IMR-90 (cell line): ENCODE results near the gene HRH1. TPM values are rescaled to one million over a fixed set of nuclear protein-coding genes. Genes with fewer than 3 reads are reported as not detected.

Experiments used
- ATAC-seq: fragments of 200-7000 bp; cut with Tn5 transposase; 2 replicates; pipeline ENCODE4 v1.9.1; 2020; ENCODE audit warnings: low read depth, mild to moderate bottlenecking, moderate library complexity
- BruUV-seq: library from RNA; stranded (reverse); fragments of 400-500 nt; replicated peaks from 2 replicates; lab custom pipeline; 2021; lab: Mats Ljungman, UMichigan
- CTCF ChIA-PET: fragments of 300-600 bp; formaldehyde crosslinking; extraction: SDS; loops from one replicate; lab custom pipeline; 2021; ENCODE audit warnings: antibody characterized with exemption; lab: Yijun Ruan, JAX
- POLR2A ChIA-PET: fragments of 300-600 bp; sonication (Branson Sonifier 250); formaldehyde crosslinking; loops from one replicate; lab custom pipeline; 2022; ENCODE audit warnings: antibody characterized with exemption; ENCODE audit not compliant: unreplicated experiment; lab: Charles Lee
- DNase-seq: peaks from one replicate; pipeline ENCODE4 v3.0.0; 2013
- H2AFZ ChIP-seq: replicated peaks from 2 replicates; pipeline ENCODE3; 2013; ENCODE audit warnings: low read length, mild to moderate bottlenecking; ENCODE audit not compliant: poor library complexity
- H2AK5ac ChIP-seq: 2 replicates; pipeline ENCODE4 v1.6.1; 2013; ENCODE audit warnings: low read depth, low read length, inconsistent platforms
- H2AK9ac ChIP-seq: replicated peaks from 2 replicates; pipeline ENCODE3; 2013; ENCODE audit warnings: mild to moderate bottlenecking, low read depth, low read length, moderate library complexity; ENCODE audit not compliant: poor library complexity
- H2BK120ac ChIP-seq: 2 replicates; pipeline ENCODE4 v1.6.1; 2013; ENCODE audit warnings: low read depth, low read length, inconsistent platforms
- H2BK15ac ChIP-seq: 3 replicates; pipeline ENCODE4 v1.6.1; 2013; ENCODE audit warnings: low read depth, low read length, inconsistent platforms
- H2BK20ac ChIP-seq: 2 replicates; pipeline ENCODE4 v1.6.1; 2013; ENCODE audit warnings: low read depth, mild to moderate bottlenecking, inconsistent platforms, low read length, moderate library complexity
- H2BK5ac ChIP-seq: 2 replicates; pipeline ENCODE4 v1.6.1; 2013; ENCODE audit warnings: mild to moderate bottlenecking, low read depth, low read length, inconsistent platforms; ENCODE audit not compliant: poor library complexity, severe bottlenecking
- H3K14ac ChIP-seq: replicated peaks from 2 replicates; pipeline ENCODE4 v1.6.1; 2013; ENCODE audit warnings: low read depth, low read length, inconsistent platforms
- H3K18ac ChIP-seq: 2 replicates; pipeline ENCODE4 v1.6.1; 2013; ENCODE audit warnings: low read depth, low read length, control low read depth
- H3K23ac ChIP-seq: 2 replicates; pipeline ENCODE4 v1.6.1; 2013; ENCODE audit warnings: low read depth, low read length, inconsistent platforms
- H3K27ac ChIP-seq: 2 replicates; pipeline ENCODE4 v1.5.1; 2013; ENCODE audit warnings: mild to moderate bottlenecking, control low read depth, low read length; ENCODE audit not compliant: insufficient read depth
- H3K27me3 ChIP-seq: 2 replicates; pipeline ENCODE4 v1.6.1; 2013; ENCODE audit warnings: low read length; ENCODE audit not compliant: control insufficient read depth, insufficient read depth
- H3K36me3 ChIP-seq: 2 replicates; pipeline ENCODE4 v1.6.1; 2013; ENCODE audit warnings: low read length, mixed read lengths; ENCODE audit not compliant: control insufficient read depth, insufficient read depth
- H3K4ac ChIP-seq: 2 replicates; pipeline ENCODE4 v1.6.1; 2013; ENCODE audit warnings: low read depth, low read length, inconsistent platforms
- H3K4me1 ChIP-seq: 2 replicates; pipeline ENCODE4 v1.6.1; 2013; ENCODE audit warnings: low read length, mixed read lengths; ENCODE audit not compliant: control insufficient read depth, insufficient read depth
- H3K4me2 ChIP-seq: 2 replicates; pipeline ENCODE4 v1.6.1; 2013; ENCODE audit warnings: low read depth, mild to moderate bottlenecking, control low read depth, low read length, moderate library complexity
- H3K4me3 ChIP-seq: 2 replicates; pipeline ENCODE4 v1.5.1; 2013; ENCODE audit warnings: low read depth, mild to moderate bottlenecking, control low read depth, low read length, moderate library complexity; ENCODE audit not compliant: insufficient read depth
- H3K56ac ChIP-seq: 2 replicates; pipeline ENCODE4 v1.6.1; 2013; ENCODE audit warnings: low read length, inconsistent platforms; ENCODE audit not compliant: insufficient read depth; ENCODE audit errors: extremely low read depth
- H3K79me1 ChIP-seq, 2 experiments: 2 replicates each; pipeline ENCODE4 v1.6.1; 2013; ENCODE audit warnings: low read length in 2 of 2, inconsistent platforms in 1 of 2, low read depth in 1 of 2
- H3K9ac ChIP-seq: 2 replicates; pipeline ENCODE4 v1.6.1; 2013; ENCODE audit warnings: low read depth, low read length, control low read depth
- H3K9me1 ChIP-seq: 2 replicates; pipeline ENCODE4 v1.6.1; 2013; ENCODE audit warnings: low read length, inconsistent platforms; ENCODE audit not compliant: insufficient read depth
- H3K9me3 ChIP-seq: 2 replicates; pipeline ENCODE4 v1.6.1; 2013; ENCODE audit warnings: low read length; ENCODE audit not compliant: control insufficient read depth, insufficient read depth
- H4K20me1 ChIP-seq: 2 replicates; pipeline ENCODE4 v1.6.1; 2013; ENCODE audit warnings: low read length, inconsistent platforms; ENCODE audit not compliant: insufficient read depth
- H4K5ac ChIP-seq: 2 replicates; pipeline ENCODE4 v1.6.1; 2013; ENCODE audit warnings: mild to moderate bottlenecking, low read depth, low read length, control low read depth
- H4K8ac ChIP-seq, 2 experiments: 2 replicates each; pipeline ENCODE4 v1.6.1; 2013; ENCODE audit warnings: low read depth in 2 of 2, low read length in 2 of 2, control low read depth in 1 of 2, inconsistent platforms in 1 of 2
- H4K91ac ChIP-seq: 2 replicates; pipeline ENCODE4 v1.6.1; 2013; ENCODE audit warnings: low read depth, low read length, inconsistent platforms; ENCODE audit not compliant: insufficient read depth
- BHLHE40 ChIP-seq: fragments of 150-350 bp; IDR thresholded peaks from 2 replicates; pipeline ENCODE4 v1.6.1; 2016; ENCODE audit warnings: mild to moderate bottlenecking, low read depth, low read length
- CHD1 ChIP-seq: IDR thresholded peaks from 2 replicates; pipeline ENCODE4 v1.6.1; 2012; ENCODE audit warnings: low read depth, low read length, improper control_type of control experiment
- CTCF ChIP-seq: conservative IDR thresholded peaks from 2 replicates; pipeline ENCODE4 v1.5.1; 2012; ENCODE audit warnings: mild to moderate bottlenecking, low read depth, low read length, improper control_type of control experiment
- ELK1 ChIP-seq: fragments of 150-350 bp; IDR thresholded peaks from 2 replicates; pipeline ENCODE4 v1.6.1; 2016; ENCODE audit warnings: low read depth, mild to moderate bottlenecking, low read length, moderate library complexity, borderline replicate concordance
- FOS ChIP-seq: fragments of 150-350 bp; IDR thresholded peaks from 2 replicates; pipeline ENCODE4 v1.6.1; 2016; ENCODE audit warnings: low read depth, low read length
- MAFK ChIP-seq: IDR thresholded peaks from 2 replicates; pipeline ENCODE4 v1.6.1; 2012; ENCODE audit warnings: low read depth, low read length, improper control_type of control experiment
- MAZ ChIP-seq: IDR thresholded peaks from 2 replicates; pipeline ENCODE4 v1.6.1; 2012; ENCODE audit warnings: low read depth, mild to moderate bottlenecking, low read length, improper control_type of control experiment, moderate library complexity, borderline replicate concordance
- MXI1 ChIP-seq: IDR thresholded peaks from 2 replicates; pipeline ENCODE4 v1.6.1; 2012; ENCODE audit warnings: low read depth, mild to moderate bottlenecking, low read length, moderate library complexity, borderline replicate concordance
- NFE2L2 ChIP-seq: fragments of 150-350 bp; IDR thresholded peaks from 2 replicates; pipeline ENCODE4 v1.6.1; 2016; ENCODE audit warnings: low read depth, mild to moderate bottlenecking, low read length
- POLR2A ChIP-seq: IDR thresholded peaks from 2 replicates; pipeline ENCODE4 v1.6.1; 2012; ENCODE audit warnings: mild to moderate bottlenecking, low read depth, low read length
- RAD21 ChIP-seq: IDR thresholded peaks from 2 replicates; pipeline ENCODE4 v1.6.1; 2012; ENCODE audit warnings: low read length, improper control_type of control experiment
- RCOR1 ChIP-seq: IDR thresholded peaks from 2 replicates; pipeline ENCODE4 v1.6.1; 2012; ENCODE audit warnings: mild to moderate bottlenecking, low read length, improper control_type of control experiment; ENCODE audit not compliant: insufficient replicate concordance
- RFX5 ChIP-seq: IDR thresholded peaks from 2 replicates; pipeline ENCODE4 v1.8.0; 2012; ENCODE audit warnings: low read depth, mild to moderate bottlenecking, low read length, moderate library complexity
- SMC3 ChIP-seq: fragments of 150-350 bp; IDR thresholded peaks from 2 replicates; pipeline ENCODE4 v1.6.1; 2016; ENCODE audit warnings: low read depth, mild to moderate bottlenecking, antibody characterized with exemption, low read length, moderate library complexity
- WGBS, 2 experiments: methylation state at CpG; one replicate each; pipeline versions ENCODE4 v1.1.5 to v1.1.7; 2013; ENCODE audit warnings: missing lambda C conversion rate in 2 of 2; ENCODE audit not compliant: insufficient read length in 1 of 2; ENCODE audit errors: extremely low coverage in 2 of 2; 5-methylcytosine and 5-hydroxymethylcytosine counted together
- dilution Hi-C: fragments of 300-500 bp; cut with HindIII; formaldehyde crosslinking; loops from one replicate; pipeline ENCODE4 v1.14.3; 2018; ENCODE audit warnings: low sequenced_read_pairs; ENCODE audit not compliant: unreplicated experiment
- in situ Hi-C: fragments of 300-500 bp; cut with MboI; formaldehyde crosslinking; loops from 3 replicates; pipeline ENCODE4 v1.14.3; 2019; ENCODE audit warnings: low sequenced_read_pairs, inconsistent platforms, mixed read lengths
- intact Hi-C: fragments of 100-400 bp; cut with micrococcal nuclease; formaldehyde crosslinking; loops from 2 replicates; pipeline ENCODE4 v1.10.0; 2022
- polyA plus RNA-seq, 3 experiments: library from polyadenylated mRNA; depleted of rRNA; stranded (reverse); fragments of >200 nt; gene quantifications; 2 replicates each; pipeline ENCODE4 v1.2.3, GENCODE V29; 2012; ENCODE audit warnings: low replicate concordance in 1 of 3
- total RNA-seq: library from RNA; depleted of rRNA; stranded (reverse); fragments of >200 nt; gene quantifications from 2 replicates; pipeline ENCODE4 v1.2.3, GENCODE V29; 2012

HRH1 gene
- total and polyA plus RNA-seq, 2 of the 4 experiments (the other 2 are of a cell fraction), result 7.6 to 16.1 TPM

GRCh38 chr3:11250902-11251806, 96.9 kb downstream of the HRH1 start (continued):
- TF ChIP-seq RFX5, result no peak
- TF ChIP-seq FOS, result no peak

GRCh38 chr3:11251807-11252176, 97.5 kb downstream of the HRH1 start:
- dilution Hi-C loops (no loop called here), in situ Hi-C loops (no loop called here), intact Hi-C loops (no loop called here)
- no peak for ATAC-seq
- DNase-seq, result no peak
- Histone ChIP-seq H4K91ac (no peak overlapping the region), H3K9me1 (peaks cover 6% of the 10 kb centered on the region; the same call in 1 of the 2 replicates), H3K27me3 (no peaks in the 10 kb centered on the region), H3K56ac (no peak overlapping the region), H3K36me3 (peaks cover 9% of the 10 kb centered on the region), H2AK5ac (no peak overlapping the region), H3K23ac (no peak overlapping the region), H3K14ac (no peak overlapping the region), H3K4ac (no peak overlapping the region), H2BK20ac (no peak overlapping the region), H2BK5ac (no peak overlapping the region), H3K18ac (no peak overlapping the region), H4K20me1 (0 out of 2 replicates have a peak, but pooled peaks cover 4% of the 10 kb centered on the region), H2AK9ac (no peak overlapping the region), H3K9ac (no peak overlapping the region), H2BK15ac (no peak overlapping the region), H4K8ac (peak overlapping the region in 1 of 2 experiments; percentile 3; a peak in 1 of 4 replicates), H3K9me3 (no peaks in the 10 kb centered on the region), H3K79me1 (peaks cover 38 to 60% of the 10 kb centered on the region in 2 experiments), H3K4me2 (no peak overlapping the region), H3K27ac (no peak overlapping the region), H3K4me1 (peaks cover 2% of the 10 kb centered on the region), H2BK120ac (no peak overlapping the region), H3K4me3 (no peak overlapping the region), H4K5ac (no peak overlapping the region), H2AFZ (no peak overlapping the region)
- no TSS peak for BruUV-seq
- POLR2A ChIA-PET, result no interaction called here
- CTCF ChIA-PET, result no interaction called here
- WGBS, 2 experiments, result no CpG with 5 or more reads among the region's 6 CpGs
- TF ChIP-seq SMC3 (no peak), POLR2A (no peak), RCOR1 (no peak), FOS (no peak), BHLHE40 (no peak), MXI1 (no peak), RAD21 (no peak), CTCF (no peak), NFE2L2 (no peak), RFX5 (no peak), ELK1 (no peak), MAFK (no peak), CHD1 (no peak), MAZ (no peak)
